Suppressor macrophage treated with lipopolysaccharide for 1 hour (primary cell): Measurements from ENCODE around the gene ZHX3.

Experiments used
- DNase-seq, 3 donors: peaks; one replicate each; pipeline ENCODE4 v3.0.0-alpha.2; 2020 to 2022

ZHX3 gene

GRCh38 chr20:41317546-41318270, at the start of gene ZHX3:
Gene ZHX3 (minus strand): TSS chr20:41317731. CDS start chr20:41204916, 112,815 bp downstream.
- DNase-seq: peak; percentile 96 to 99 (median 98)

- no peak for DNase-seq
Measured at GRCh38 chr20:41367393-41367695, 49.8 kb upstream of the ZHX3 start.

DNA sequence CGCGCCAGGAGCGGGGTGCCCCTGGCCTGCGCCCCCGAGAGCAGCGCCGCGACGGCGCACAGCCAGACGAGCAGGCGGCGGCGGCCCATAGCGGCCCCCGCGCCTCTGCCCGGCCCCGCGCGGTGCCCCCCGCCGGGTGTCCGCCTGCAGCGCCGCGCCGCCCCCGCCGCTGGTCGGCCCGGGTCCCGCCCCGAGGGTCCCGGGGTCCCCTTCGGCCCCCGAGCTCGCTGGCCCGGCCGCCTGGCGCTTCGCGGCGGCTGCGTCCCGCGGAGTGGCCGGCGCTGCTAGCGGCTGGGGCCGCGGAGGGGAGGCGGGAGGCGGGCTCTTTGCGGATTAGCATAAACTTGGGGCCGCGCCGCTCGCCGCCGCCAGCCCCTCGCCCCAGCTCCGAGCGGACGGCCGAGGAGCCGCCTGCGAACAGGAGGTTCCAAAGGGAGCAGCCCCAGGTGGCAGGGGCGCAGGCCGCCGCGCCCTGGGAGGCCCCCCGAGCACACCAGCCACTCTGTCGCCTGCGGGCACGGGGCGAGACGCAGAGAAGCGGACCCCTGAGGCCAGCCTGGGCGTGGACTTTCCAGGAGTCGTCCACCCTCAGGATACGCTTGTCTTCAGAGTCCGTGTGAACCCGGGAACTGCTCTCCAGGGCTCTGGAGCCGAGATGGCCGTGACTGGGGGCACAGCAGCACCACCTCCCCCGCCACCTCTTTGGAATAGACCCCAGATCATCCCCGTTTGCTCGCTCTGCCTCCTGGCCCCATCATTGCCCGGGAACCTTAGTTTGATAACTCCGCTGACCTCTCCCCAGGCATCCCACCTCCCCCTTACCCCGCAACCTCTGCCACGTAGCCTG, 49.2 kb upstream of the ZHX3 start, which contains the start of gene EMILIN3:
TSS of gene EMILIN3 (minus strand) at position 273 of the 847 bp plus-strand sequence. CDS start at position 89, 184 bp downstream.
- DNase-seq: no peak

- no peak for DNase-seq
Measured at GRCh38 chr20:41365777-41366545, 48.4 kb upstream of the ZHX3 start.

DNA sequence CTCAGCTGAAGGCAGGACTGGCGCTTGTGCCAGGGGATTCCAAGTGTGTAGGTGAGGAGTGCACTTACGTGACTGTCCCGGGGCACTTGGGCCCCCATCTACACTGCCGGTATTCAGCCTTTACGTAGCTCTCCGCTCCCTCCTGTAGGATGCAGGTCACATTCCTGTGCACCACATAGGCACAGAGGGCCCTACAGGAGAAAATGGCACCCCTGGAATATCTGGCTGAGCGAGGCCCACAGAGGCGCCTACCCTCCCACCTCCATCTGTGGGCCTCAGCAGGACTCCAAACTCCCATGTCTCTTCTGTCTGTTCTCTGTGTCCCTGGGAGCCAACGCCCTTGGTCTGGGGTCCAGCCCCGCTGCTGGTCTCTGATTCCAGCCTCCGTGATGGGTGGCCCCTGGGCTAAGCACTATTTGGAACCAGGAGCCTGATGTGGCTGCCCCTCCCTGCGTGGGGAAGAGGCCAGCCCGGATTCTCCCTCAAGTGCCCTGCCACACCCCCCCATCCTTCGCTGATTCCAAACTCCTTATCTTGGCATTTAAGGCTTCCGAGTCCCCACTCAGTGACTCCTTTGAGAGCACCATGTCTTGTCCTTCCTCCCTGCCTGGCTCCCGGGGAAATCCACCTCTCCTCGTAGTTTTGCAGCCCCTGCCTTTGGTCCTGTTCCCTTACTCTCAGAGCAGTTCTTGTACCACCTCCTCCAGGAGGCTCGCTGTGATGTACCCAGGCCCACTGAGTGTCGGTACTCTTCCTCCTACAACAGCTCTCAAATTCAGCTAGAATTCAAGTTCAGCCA, 47.6 kb upstream of the ZHX3 start:
- DNase-seq: no peak

GRCh38 chr20:41364236-41364855, 46.8 kb upstream of the ZHX3 start:
- no peak for DNase-seq

GRCh38 chr20:41363601-41364000, 46.1 kb upstream of the ZHX3 start:
- DNase-seq: no peak

DNA sequence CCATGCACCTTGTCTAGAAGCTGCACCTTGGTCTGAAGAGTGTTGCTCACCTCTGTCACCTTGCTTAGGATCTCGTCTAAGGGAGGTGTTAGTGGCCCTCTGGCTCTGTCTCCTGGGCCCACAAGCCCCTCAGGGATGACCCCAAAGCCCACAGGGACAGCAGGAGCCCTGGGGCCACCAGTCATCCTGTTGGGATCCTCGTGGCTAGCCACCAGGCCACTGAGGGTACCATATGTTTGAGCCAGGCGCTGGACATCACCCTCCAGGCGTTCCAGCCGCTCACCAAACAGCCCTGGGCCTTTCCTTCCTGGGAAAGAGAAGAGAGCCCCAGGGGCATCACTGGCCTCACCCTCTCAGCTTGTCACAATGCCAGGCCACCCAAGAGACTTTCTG, 45.2 kb upstream of the ZHX3 start:
- no peak for DNase-seq

- no peak for DNase-seq
Measured at GRCh38 chr20:41361757-41362747, 44.5 kb upstream of the ZHX3 start.

- no peak for DNase-seq
Measured at GRCh38 chr20:41360831-41361756, 43.6 kb upstream of the ZHX3 start.

DNA sequence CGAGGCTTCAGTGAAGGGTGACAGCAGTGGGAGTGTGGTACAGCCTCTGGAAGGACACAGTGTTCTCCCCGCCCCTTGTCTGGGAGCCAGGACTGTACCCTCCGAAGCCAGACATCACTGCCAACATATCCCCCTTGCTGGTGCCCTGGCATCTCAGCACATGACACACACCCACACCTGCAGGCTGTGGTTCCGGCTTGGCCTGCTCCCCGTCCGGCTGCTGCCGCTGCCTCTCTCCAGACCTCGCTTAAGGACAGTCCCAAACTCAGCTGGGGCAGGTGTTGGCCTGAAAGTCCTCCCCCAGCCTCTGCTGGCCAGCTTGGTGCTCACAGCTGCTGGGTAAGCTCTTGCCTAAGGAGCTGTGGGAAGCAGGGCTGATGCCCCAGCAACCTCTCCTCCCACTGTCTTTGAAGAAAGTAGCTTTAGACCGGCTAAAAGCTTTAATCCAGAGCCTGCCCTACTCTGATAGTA, 42.0 kb upstream of the ZHX3 start:
- no peak for DNase-seq

DNA sequence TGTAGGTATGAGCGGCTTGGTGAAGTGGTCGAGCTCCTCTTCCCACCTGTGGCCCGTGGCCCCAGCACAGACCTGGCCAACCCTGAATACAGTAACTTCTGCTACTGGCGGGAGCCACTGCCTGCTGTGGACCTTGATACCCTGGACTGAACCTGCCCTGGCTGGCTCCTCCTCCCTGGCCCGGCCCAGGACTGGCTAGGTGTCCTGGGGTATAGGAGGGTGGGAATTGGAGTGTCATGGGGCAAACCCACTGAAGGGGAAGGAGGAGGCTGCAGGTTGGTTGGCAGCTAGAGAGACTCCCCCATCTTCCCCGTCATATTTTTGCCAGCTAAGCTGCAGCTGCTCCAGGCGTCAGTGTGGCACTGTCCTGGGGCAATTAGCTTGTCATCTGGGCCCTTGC, 41.2 kb upstream of the ZHX3 start:
- no peak for DNase-seq

- DNase-seq: no peak
Measured at GRCh38 chr20:41358230-41358629, 40.7 kb upstream of the ZHX3 start.

DNA sequence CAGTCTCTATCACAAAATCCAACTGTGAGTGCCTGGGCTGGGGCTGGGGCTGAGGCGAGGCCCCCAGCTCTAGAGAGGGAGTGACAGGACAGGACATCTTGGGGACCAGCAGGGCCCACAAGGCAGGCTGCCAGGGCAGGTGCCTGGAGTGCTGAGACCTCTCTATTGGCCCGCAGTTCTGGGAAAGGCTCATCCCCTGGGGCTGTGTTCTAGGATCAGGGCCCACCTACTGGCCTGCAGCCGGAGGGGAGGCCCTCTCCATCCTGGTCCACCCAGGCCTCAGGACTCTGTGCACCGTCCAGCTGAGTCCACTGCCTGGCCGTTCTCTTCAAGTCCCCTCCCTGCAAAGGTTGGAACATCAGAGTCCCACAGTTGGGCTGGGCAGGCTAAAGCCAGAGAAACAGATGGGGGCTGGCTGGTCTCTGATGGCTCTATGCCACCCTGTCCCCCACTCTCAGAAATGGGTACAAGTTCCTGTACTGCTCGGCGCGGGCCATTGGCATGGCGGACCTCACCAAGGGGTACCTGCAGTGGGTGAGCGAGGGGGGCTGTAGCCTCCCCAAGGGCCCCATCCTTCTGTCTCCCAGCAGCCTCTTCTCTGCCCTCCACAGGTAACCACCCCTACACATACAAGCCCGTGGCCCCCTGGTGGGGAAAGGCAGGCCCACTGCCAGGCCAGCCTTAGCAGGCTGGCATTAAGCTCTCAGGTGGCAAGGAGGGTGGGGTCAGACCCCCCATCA, 40.1 kb upstream of the ZHX3 start:
- no peak for DNase-seq

- DNase-seq: no peak
Measured at GRCh38 chr20:41356951-41357350, 39.4 kb upstream of the ZHX3 start.

- no peak for DNase-seq
Measured at GRCh38 chr20:41355598-41356203, 38.2 kb upstream of the ZHX3 start.

- DNase-seq: no peak
Measured at GRCh38 chr20:41355192-41355591, 37.7 kb upstream of the ZHX3 start.

DNA sequence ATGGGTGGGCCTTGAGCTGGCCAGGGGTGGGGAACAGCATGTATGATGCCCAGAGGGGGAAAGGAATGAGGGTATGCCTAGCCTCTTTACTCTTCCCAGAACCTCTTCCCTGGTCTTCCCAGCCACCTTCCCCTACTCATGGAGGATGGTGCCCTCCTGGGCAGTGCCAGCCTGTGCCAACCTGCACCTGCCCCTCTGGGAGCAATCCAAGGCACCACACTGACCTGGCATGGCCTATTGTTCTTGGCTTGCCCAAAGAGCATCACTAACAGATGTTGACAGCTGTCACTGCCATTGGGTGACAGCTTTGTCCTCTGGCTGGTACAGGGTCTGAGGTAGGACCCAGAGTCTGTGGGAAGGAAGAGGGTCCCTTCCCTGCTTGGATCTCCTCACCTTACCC, 36.0 kb upstream of the ZHX3 start:
- no peak for DNase-seq
